GM15510 (cell line): ENCODE measurements around the gene CIITA.

Experiments
- POLR2A ChIP-seq: IDR thresholded peaks from 3 replicates; pipeline ENCODE4 v1.6.1; 2011; ENCODE audit warnings: borderline replicate concordance; ENCODE audit not compliant: insufficient read length; ENCODE audit errors: extremely low read depth

CIITA gene

GRCh38 chr16:10969615-10970014 lies 92.6 kb downstream of the CIITA start:
- TF ChIP-seq POLR2A: no peak

- no peak for TF ChIP-seq POLR2A
Measured at GRCh38 chr16:10970065-10970464, 93.1 kb downstream of the CIITA start.

GRCh38 chr16:10971560-10971961 lies 94.6 kb downstream of the CIITA start:
- no peak for TF ChIP-seq POLR2A

GRCh38 chr16:10972108-10972818 lies 95.3 kb downstream of the CIITA start:
- no peak for TF ChIP-seq POLR2A

- TF ChIP-seq POLR2A: no peak
Measured at GRCh38 chr16:10972819-10973464, 95.9 kb downstream of the CIITA start.

GRCh38 chr16:10976634-10977033 lies 99.6 kb downstream of the CIITA start:
- TF ChIP-seq POLR2A: no peak

- TF ChIP-seq POLR2A: no peak
Measured at GRCh38 chr16:10978124-10978523, 101.1 kb downstream of the CIITA start.

GRCh38 chr16:10978871-10979446 lies 102.0 kb downstream of the CIITA start:
- TF ChIP-seq POLR2A: no peak

GRCh38 chr16:10979717-10980601 lies 103.0 kb downstream of the CIITA start:
- no peak for TF ChIP-seq POLR2A

GRCh38 chr16:10980813-10981212 lies 103.8 kb downstream of the CIITA start:
- TF ChIP-seq POLR2A: no peak

GRCh38 chr16:10981697-10982216 lies 104.8 kb downstream of the CIITA start:
- TF ChIP-seq POLR2A: no peak

GRCh38 chr16:10982465-10983150 lies 105.6 kb downstream of the CIITA start:
- no peak for TF ChIP-seq POLR2A

- TF ChIP-seq POLR2A: no peak
Measured at GRCh38 chr16:10983159-10983558, 106.2 kb downstream of the CIITA start.

- TF ChIP-seq POLR2A: no peak
Measured at GRCh38 chr16:10984509-10984908, 107.5 kb downstream of the CIITA start.
